Activated CD4-positive, CD25-positive, alpha-beta regulatory T cell treated with anti-CD3 and anti-CD28 coated beads, Interleukin-2, amount 50 U/mL, for 16 hours (primary cell): ENCODE data around the gene GTF3C5.

ENCODE experiments used
- DNase-seq: peaks from one replicate; pipeline ENCODE4 v3.0.0-alpha.2; 2020; ENCODE audit warnings: low read depth, low spot score

Gene GTF3C5

GRCh38 chr9:133107245-133107722, 76.5 kb downstream of the GTF3C5 start:
- no peak for DNase-seq
